K562 (cell line): ENCODE measurements around the gene NOS1. TPM values are rescaled to one million over a fixed set of nuclear protein-coding genes. Genes with fewer than 3 reads are reported as not detected.

ENCODE experiments used
- ATAC-seq: fragments of 200-7000 bp; cut with Tn5 transposase; 3 replicates; pipeline ENCODE4 v1.9.1; 2020; ENCODE audit warnings: moderate library complexity
- BruUV-seq: library from RNA; stranded (reverse); fragments of 400-500 nt; replicated peaks from 2 replicates; lab custom pipeline; 2021; lab: Mats Ljungman, UMichigan
- CTCF ChIA-PET: fragments of 300-600 bp; formaldehyde crosslinking; extraction: SDS; loops from one replicate; lab custom pipeline; 2021; ENCODE audit warnings: low intra/inter-chr PET ratio; lab: Yijun Ruan, JAX
- POLR2A ChIA-PET: fragments of 300-600, 350-650 bp; sonication (Branson Sonifier 250); formaldehyde crosslinking; extraction: SDS; loops from one replicate; lab custom pipeline; 2021; ENCODE audit warnings: antibody characterized with exemption, inconsistent platforms; lab: Yijun Ruan, JAX
- DNase-seq, 4 experiments: peaks; one replicate each; pipeline versions ENCODE4 v3.0.0 to v3.0.0-alpha.2; 2011 to 2018; ENCODE audit warnings: low spot score in 3 of 4, mixed read lengths in 3 of 4; ENCODE audit errors: extremely low read depth in 1 of 4
- FAIRE-seq: peaks from 2 replicates; lab custom pipeline; 2011; peaks lifted over from hg19 to GRCh38; lab: Jason Lieb, UNC
- H2AFZ ChIP-seq: 2 replicates; pipeline ENCODE4 v1.6.0; 2011; ENCODE audit warnings: low read depth, low read length, control low read depth, inconsistent platforms
- H3K27ac ChIP-seq: fragments of 200-600 bp; 3 replicates; pipeline ENCODE4 v1.8.0; 2011; ENCODE audit warnings: low read depth, mild to moderate bottlenecking, control low read depth, inconsistent platforms, low read length, moderate library complexity, mixed read lengths; ENCODE audit errors: extremely low read depth
- H3K27me3 ChIP-seq, 2 experiments: fragments of 300-600 bp in 1 of 2; 2 replicates in 1 of 2; 3 replicates in 1 of 2; pipeline versions ENCODE4 v1.6.0 to v1.8.0; 2011; ENCODE audit warnings: inconsistent platforms in 2 of 2, low read length in 2 of 2, mild to moderate bottlenecking in 1 of 2, mixed read lengths in 1 of 2, moderate library complexity in 1 of 2; ENCODE audit not compliant: control insufficient read depth in 2 of 2, insufficient read depth in 2 of 2
- H3K36me3 ChIP-seq: fragments of 300-600 bp; 3 replicates; pipeline ENCODE4 v1.8.0; 2011; ENCODE audit warnings: mild to moderate bottlenecking, low read length, inconsistent platforms; ENCODE audit not compliant: control insufficient read depth, insufficient read depth
- H3K4me1 ChIP-seq, 2 experiments: fragments of 200-600 bp in 1 of 2; replicated peaks in 1 of 2; 2 replicates in 1 of 2; 3 replicates in 1 of 2; pipeline versions ENCODE4 v1.5.1 to v1.8.0; 2011; ENCODE audit warnings: inconsistent platforms in 2 of 2, low read length in 2 of 2, mild to moderate bottlenecking in 1 of 2, mixed read lengths in 1 of 2, moderate library complexity in 1 of 2; ENCODE audit not compliant: control insufficient read depth in 2 of 2, insufficient read depth in 2 of 2
- H3K4me2 ChIP-seq: 2 replicates; pipeline ENCODE4 v1.6.1; 2011; ENCODE audit warnings: low read length, control low read depth, inconsistent platforms, mixed read lengths; ENCODE audit not compliant: insufficient read depth
- H3K4me3 ChIP-seq: fragments of 200-600 bp; sonication (generic), shearing (Covaris generic); 2 replicates; pipeline ENCODE4 v1.5.1; 2016; ENCODE audit warnings: control low read depth, inconsistent platforms
- H3K79me2 ChIP-seq: fragments of 200-600 bp; 3 replicates; pipeline ENCODE4 v1.8.0; 2011; ENCODE audit warnings: low read length, inconsistent platforms; ENCODE audit not compliant: control insufficient read depth, insufficient read depth
- H3K9ac ChIP-seq, 2 experiments: 2 replicates each; pipeline versions ENCODE4 v1.6.0 to v1.6.1; 2011; ENCODE audit warnings: low read depth in 2 of 2, low read length in 2 of 2, control low read depth in 1 of 2, inconsistent platforms in 1 of 2, mild to moderate bottlenecking in 1 of 2, mixed read lengths in 1 of 2; ENCODE audit not compliant: insufficient read depth in 1 of 2
- H3K9me1 ChIP-seq: one replicate; pipeline ENCODE4 v1.6.0; 2011; ENCODE audit warnings: inconsistent platforms, mild to moderate bottlenecking, low read length, moderate library complexity; ENCODE audit not compliant: control insufficient read depth, insufficient read depth
- H3K9me3 ChIP-seq: replicated peaks from 2 replicates; pipeline ENCODE4 v1.5.1; 2011; ENCODE audit warnings: low read depth, low read length, inconsistent platforms; ENCODE audit not compliant: control insufficient read depth, insufficient read depth
- H4K20me1 ChIP-seq: replicated peaks from 2 replicates; pipeline ENCODE4 v1.6.1; 2011; ENCODE audit warnings: low read length, inconsistent platforms, mixed read lengths; ENCODE audit not compliant: control insufficient read depth, insufficient read depth
- CBFA2T3 ChIP-seq: fragments of 450-650 bp; IDR thresholded peaks from 2 replicates; pipeline ENCODE4 v1.6.1; 2017
- DMBX1 ChIP-seq: fragments of 250-450 bp; sonication (Bioruptor Pico); IDR thresholded peaks from 2 replicates; pipeline ENCODE4 v1.8.0; 2022; ENCODE audit warnings: inconsistent platforms, mild to moderate bottlenecking, moderate library complexity, borderline replicate concordance
- ETS2 ChIP-seq: IDR thresholded peaks from 2 replicates; pipeline ENCODE4 v1.6.1; 2016; ENCODE audit warnings: borderline replicate concordance, missing genetic modification characterization, mild to moderate bottlenecking, moderate library complexity, missing compliant biosample characterization; ENCODE audit not compliant: poor library complexity, severe bottlenecking
- HMGXB4 ChIP-seq: sonication (generic); formaldehyde crosslinking; IDR thresholded peaks from 2 replicates; pipeline ENCODE4 v1.8.1; 2023; ENCODE audit warnings: mild to moderate bottlenecking, missing genetic modification reagents
- ILK ChIP-seq: fragments of 450-650 bp; IDR thresholded peaks from 2 replicates; pipeline ENCODE4 v1.6.1; 2016; ENCODE audit warnings: missing genetic modification characterization, low read depth, mild to moderate bottlenecking, missing compliant biosample characterization, moderate library complexity, borderline replicate concordance
- KAT7 ChIP-seq: sonication (generic); formaldehyde crosslinking; IDR thresholded peaks from 2 replicates; pipeline ENCODE4 v1.8.0; 2022; ENCODE audit warnings: missing genetic modification reagents, mild to moderate bottlenecking, borderline replicate concordance
- LCOR ChIP-seq: sonication (generic); formaldehyde crosslinking; IDR thresholded peaks from 2 replicates; pipeline ENCODE4 v1.8.0; 2022; ENCODE audit warnings: mild to moderate bottlenecking, missing genetic modification reagents
- WHSC1 ChIP-seq: IDR thresholded peaks from one replicate; pipeline ENCODE4 v1.6.1; 2012; ENCODE audit warnings: low read length, control low read depth, inconsistent platforms
- ZNF511 ChIP-seq: sonication (generic); formaldehyde crosslinking; IDR thresholded peaks from 2 replicates; pipeline ENCODE4 v1.8.0; 2022; ENCODE audit warnings: mild to moderate bottlenecking, missing genetic modification reagents
- in situ Hi-C: fragments of 300-500 bp; cut with MboI; formaldehyde crosslinking; loops from 4 replicates; pipeline ENCODE4 v1.15.0; 2018; ENCODE audit warnings: inconsistent platforms, mixed read lengths
- intact Hi-C: fragments of 100-400 bp; cut with micrococcal nuclease; formaldehyde crosslinking; loops from 2 replicates; pipeline ENCODE4 v1.14.2; 2022
- polyA plus RNA-seq, 8 experiments: library from polyadenylated mRNA; depleted of rRNA in 4 of 8; stranded (reverse) in 5 of 8; unstranded in 3 of 8; fragments of >200 nt; fragmentation: Nextera tagmentation in 2 of 8; fragmentation: Illumina TruSeq in 1 of 8; extraction: Ambion mirVana in 2 of 8; extraction: Trizol in 1 of 8; gene quantifications; 2 replicates each; pipeline versions ENCODE4 v1.2.1 to v1.2.3, GENCODE V29; 2011 to 2014; ENCODE audit warnings: inconsistent platforms in 1 of 8, missing spikeins in 1 of 8
- total RNA-seq, 7 experiments: library from RNA; depleted of rRNA in 6 of 7; stranded (reverse); fragments of >200 nt in 6 of 7; fragmentation: Illumina TruSeq in 2 of 7; extraction: Trizol in 2 of 7; gene quantifications; 2 replicates each; pipeline versions ENCODE4 v1.2.1 to v1.2.3, GENCODE V29; 2011 to 2021; ENCODE audit warnings: low replicate concordance in 1 of 7
- TF ChIP-seq, protein P1 (sequence below): sonication (generic); formaldehyde crosslinking; IDR thresholded peaks from 2 replicates; pipeline ENCODE4 v1.8.1; 2023; ENCODE audit warnings: mild to moderate bottlenecking, missing genetic modification reagents
- TF ChIP-seq, protein P2 (sequence below): fragments of 250-450 bp; sonication (Bioruptor Pico); IDR thresholded peaks from 2 replicates; pipeline ENCODE4 v1.8.0; 2021; ENCODE audit warnings: moderate library complexity, mild to moderate bottlenecking, inconsistent platforms
- TF ChIP-seq, protein P3 (sequence below), 3 experiments: fragments of 200-800 bp in 1 of 3; sonication (Bioruptor generic) in 1 of 3; sonication (generic) in 1 of 3; formaldehyde crosslinking in 1 of 3; IDR thresholded peaks; 2 replicates each; pipeline versions ENCODE4 v1.6.1 to v1.8.0; 2016 to 2022; ENCODE audit warnings: mild to moderate bottlenecking in 2 of 3, missing compliant biosample characterization in 2 of 3, missing genetic modification characterization in 2 of 3, missing genetic modification reagents in 1 of 3

The NOS1 gene
- total and polyA plus RNA-seq, 9 of the 15 experiments (the other 6 are each of a cell fraction or from before 2014, with no cell fraction given) = not detected

- peaks cover 0 to 11% of the 10 kb centered on the region in 2 experiments; a peak in 3 of 5 replicates for H3K27me3 ChIP-seq
- FAIRE-seq = no peak
- POLR2A ChIA-PET = no interaction called here
- TF ChIP-seq HMGXB4 (CRISPR knock-in tag) (no peak), WHSC1 (no peak), ILK (no peak), CBFA2T3 (no peak), ETS2 (no peak), DMBX1 (CRISPR knock-in tag) (no peak), ZNF511 (CRISPR knock-in tag) (no peak), LCOR (CRISPR knock-in tag) (no peak), KAT7 (CRISPR knock-in tag) (no peak)
- TF ChIP-seq, protein P1, sequence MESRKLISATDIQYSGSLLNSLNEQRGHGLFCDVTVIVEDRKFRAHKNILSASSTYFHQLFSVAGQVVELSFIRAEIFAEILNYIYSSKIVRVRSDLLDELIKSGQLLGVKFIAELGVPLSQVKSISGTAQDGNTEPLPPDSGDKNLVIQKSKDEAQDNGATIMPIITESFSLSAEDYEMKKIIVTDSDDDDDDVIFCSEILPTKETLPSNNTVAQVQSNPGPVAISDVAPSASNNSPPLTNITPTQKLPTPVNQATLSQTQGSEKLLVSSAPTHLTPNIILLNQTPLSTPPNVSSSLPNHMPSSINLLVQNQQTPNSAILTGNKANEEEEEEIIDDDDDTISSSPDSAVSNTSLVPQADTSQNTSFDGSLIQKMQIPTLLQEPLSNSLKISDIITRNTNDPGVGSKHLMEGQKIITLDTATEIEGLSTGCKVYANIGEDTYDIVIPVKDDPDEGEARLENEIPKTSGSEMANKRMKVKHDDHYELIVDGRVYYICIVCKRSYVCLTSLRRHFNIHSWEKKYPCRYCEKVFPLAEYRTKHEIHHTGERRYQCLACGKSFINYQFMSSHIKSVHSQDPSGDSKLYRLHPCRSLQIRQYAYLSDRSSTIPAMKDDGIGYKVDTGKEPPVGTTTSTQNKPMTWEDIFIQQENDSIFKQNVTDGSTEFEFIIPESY (CRISPR knock-in tag) = no peak
- TF ChIP-seq, protein P2, sequence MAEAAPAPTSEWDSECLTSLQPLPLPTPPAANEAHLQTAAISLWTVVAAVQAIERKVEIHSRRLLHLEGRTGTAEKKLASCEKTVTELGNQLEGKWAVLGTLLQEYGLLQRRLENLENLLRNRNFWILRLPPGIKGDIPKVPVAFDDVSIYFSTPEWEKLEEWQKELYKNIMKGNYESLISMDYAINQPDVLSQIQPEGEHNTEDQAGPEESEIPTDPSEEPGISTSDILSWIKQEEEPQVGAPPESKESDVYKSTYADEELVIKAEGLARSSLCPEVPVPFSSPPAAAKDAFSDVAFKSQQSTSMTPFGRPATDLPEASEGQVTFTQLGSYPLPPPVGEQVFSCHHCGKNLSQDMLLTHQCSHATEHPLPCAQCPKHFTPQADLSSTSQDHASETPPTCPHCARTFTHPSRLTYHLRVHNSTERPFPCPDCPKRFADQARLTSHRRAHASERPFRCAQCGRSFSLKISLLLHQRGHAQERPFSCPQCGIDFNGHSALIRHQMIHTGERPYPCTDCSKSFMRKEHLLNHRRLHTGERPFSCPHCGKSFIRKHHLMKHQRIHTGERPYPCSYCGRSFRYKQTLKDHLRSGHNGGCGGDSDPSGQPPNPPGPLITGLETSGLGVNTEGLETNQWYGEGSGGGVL = no peak
- TF ChIP-seq, protein P3, sequence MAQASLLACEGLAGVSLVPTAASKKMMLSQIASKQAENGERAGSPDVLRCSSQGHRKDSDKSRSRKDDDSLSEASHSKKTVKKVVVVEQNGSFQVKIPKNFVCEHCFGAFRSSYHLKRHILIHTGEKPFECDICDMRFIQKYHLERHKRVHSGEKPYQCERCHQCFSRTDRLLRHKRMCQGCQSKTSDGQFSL (CRISPR knock-in tag; IDR thresholded peaks at IDR 0.05) = no peak
- TF ChIP-seq, protein P3 (tag; IDR thresholded peaks at IDR 0.05) = no peak
Measured at GRCh38 chr12:117409286-117409685, 47.9 kb upstream of the NOS1 start.

More at GRCh38 chr12:117409286-117409685, 47.9 kb upstream of the NOS1 start:
- no peaks in the 10 kb centered on the region for H4K20me1 ChIP-seq
- DNase-seq (no peak), ATAC-seq (no peak)
- CTCF ChIA-PET = no interaction called here
- H2AFZ ChIP-seq = no peak overlapping the region
- no peak overlapping the region for H3K9ac ChIP-seq
- H3K9me1 ChIP-seq = no peaks in the 10 kb centered on the region
- no peaks in the 10 kb centered on the region for H3K79me2 ChIP-seq
- in situ Hi-C loops (no loop called here), intact Hi-C loops (no loop called here)
- no peak overlapping the region for H3K4me2 ChIP-seq
- no TSS peak for BruUV-seq
- no peaks in the 10 kb centered on the region for H3K36me3 ChIP-seq
- no peaks in the 10 kb centered on the region for H3K9me3 ChIP-seq
- no peak overlapping the region for H3K27ac ChIP-seq
- H3K4me3 ChIP-seq = no peak overlapping the region
- H3K4me1 ChIP-seq = no peaks in the 10 kb centered on the region
